Aorta (tissue), 5 donors: Measurements from ENCODE around the gene MFSD11. TPM values are rescaled to one million over a fixed set of nuclear protein-coding genes. Genes with fewer than 3 reads are reported as not detected.

Experiments used
- ATAC-seq: fragments of 200-7000 bp; cut with Tn5 transposase; one replicate; pipeline ENCODE4 v1.9.1; 2022; ENCODE audit warnings: moderate library complexity; ENCODE audit not compliant: low FRiP score
- DNase-seq, 2 donors: peaks; one replicate each; pipeline ENCODE4 v3.0.0-alpha.2; 2020
- H3K27ac ChIP-seq, 2 donors: one replicate each; pipeline ENCODE4 v1.5.1; 2013; ENCODE audit warnings: low read length in 2 of 2, mild to moderate bottlenecking in 2 of 2, moderate library complexity in 2 of 2, control low read depth in 1 of 2, inconsistent platforms in 1 of 2, low read depth in 1 of 2
- H3K27me3 ChIP-seq, 2 donors: one replicate each; pipeline ENCODE4 v1.6.1; 2013; ENCODE audit warnings: control low read depth in 1 of 2, low read length in 1 of 2, mild to moderate bottlenecking in 1 of 2, moderate library complexity in 1 of 2; ENCODE audit not compliant: insufficient read depth in 2 of 2, control insufficient read depth in 1 of 2
- H3K36me3 ChIP-seq, 2 donors: one replicate each; pipeline ENCODE4 v1.6.1; 2013; ENCODE audit warnings: control low read depth in 1 of 2, low read length in 1 of 2, mild to moderate bottlenecking in 1 of 2; ENCODE audit not compliant: insufficient read depth in 2 of 2, control insufficient read depth in 1 of 2
- H3K4me1 ChIP-seq, 2 donors: one replicate each; pipeline ENCODE4 v1.6.1; 2013; ENCODE audit warnings: low read length in 2 of 2, control low read depth in 1 of 2, mild to moderate bottlenecking in 1 of 2, moderate library complexity in 1 of 2; ENCODE audit not compliant: insufficient read depth in 2 of 2, control insufficient read depth in 1 of 2
- H3K4me3 ChIP-seq, 2 donors: one replicate each; pipeline ENCODE4 v1.5.1; 2013; ENCODE audit warnings: low read length in 2 of 2, control low read depth in 1 of 2, mild to moderate bottlenecking in 1 of 2
- H3K9me3 ChIP-seq: one replicate; pipeline ENCODE4 v1.6.1; 2013; ENCODE audit warnings: mild to moderate bottlenecking, low read length; ENCODE audit not compliant: control insufficient read depth
- WGBS, 2 donors: extraction: QIAGEN DNeasy Blood & Tissue Kit; methylation state at CpG; one replicate each; pipeline ENCODE4 v1.1.7; 2013; 5-methylcytosine and 5-hydroxymethylcytosine counted together
- intact Hi-C, 2 donors: fragments of 100-400 bp; cut with DNase I; formaldehyde crosslinking; loops; one replicate each; pipeline versions ENCODE4 v1.14.2 to v1.15.0; 2022
- microRNA-seq, 2 donors: library from miRNA; unstranded; fragments of <30 nt; microRNA quantifications; one replicate each; pipeline ENCODE4 v1.2.0, GENCODE V29; 2020
- polyA plus RNA-seq, 2 donors: library from polyadenylated mRNA; stranded (reverse); fragments of 200-250 nt; gene quantifications; one replicate each; pipeline ENCODE4 v1.2.3, GENCODE V29; 2013
- total RNA-seq, 2 donors: library from RNA; stranded (reverse); fragmentation: NEBNext Ultra II Directional; extraction: Animal tissue kit (Norgen Biotek cat#: 25700); gene quantifications; one replicate each; pipeline ENCODE4 v1.2.1, GENCODE V29; 2021
- donor health status: healthy with polysubstance abuse.
- donor health status: Bipolar disorder and iron deficiency.
- donor health status: DM: no; HTN: no; CAD: no.
- donor health status: DM: no; HTN: no; CAD: no.
- donor health status: DM: yes; HTN: yes; CAD: no.

Gene MFSD11
- total and polyA plus RNA-seq, 4 donors: 6.8 to 38.2 (median 22.2) TPM

GRCh38 chr17:76820561-76820960, 82.6 kb downstream of the MFSD11 start:
- H3K4me1 ChIP-seq: no peaks in the 10 kb centered on the region
- H3K27me3 ChIP-seq: no peaks in the 10 kb centered on the region
- no peaks in the 10 kb centered on the region for H3K9me3 ChIP-seq
- intact Hi-C loops: no loop called here
- H3K4me3 ChIP-seq: no peak overlapping the region
- ATAC-seq (no peak), DNase-seq (no peak)
- no peaks in the 10 kb centered on the region for H3K36me3 ChIP-seq
- no peak overlapping the region for H3K27ac ChIP-seq
- WGBS, 2 donors: 55 to 56% methylated on average over 4 of the region's 4 CpGs

GRCh38 chr17:76822184-76822778, 84.4 kb downstream of the MFSD11 start:
- 67 to 70% methylated on average over 7 of the region's 7 CpGs for WGBS, 2 donors
- Histone ChIP-seq H3K36me3 (no peaks in the 10 kb centered on the region), H3K4me3 (no peak overlapping the region), H3K4me1 (no peaks in the 10 kb centered on the region), H3K27me3 (no peaks in the 10 kb centered on the region), H3K9me3 (no peaks in the 10 kb centered on the region), H3K27ac (no peak overlapping the region)
- DNase-seq (no peak), ATAC-seq (no peak)
- intact Hi-C loops: no loop called here

GRCh38 chr17:76824093-76824492, 86.2 kb downstream of the MFSD11 start:
- intact Hi-C loops: no loop called here
- no peaks in the 10 kb centered on the region for H3K4me1 ChIP-seq
- no peak for DNase-seq
- no peaks in the 10 kb centered on the region for H3K9me3 ChIP-seq
- H3K27me3 ChIP-seq: no peaks in the 10 kb centered on the region
- WGBS, 2 donors: 79 to 82% methylated on average over 12 of the region's 12 CpGs
- H3K27ac ChIP-seq: no peak overlapping the region
- no peak for ATAC-seq
- H3K36me3 ChIP-seq: no peaks in the 10 kb centered on the region
- H3K4me3 ChIP-seq: no peak overlapping the region

- Histone ChIP-seq H3K4me1 (no peaks in the 10 kb centered on the region), H3K27me3 (no peaks in the 10 kb centered on the region), H3K4me3 (no peak overlapping the region), H3K27ac (no peak overlapping the region), H3K9me3 (no peaks in the 10 kb centered on the region), H3K36me3 (no peaks in the 10 kb centered on the region)
- 67 to 71% methylated on average over 24 of the region's 24 CpGs for WGBS, 2 donors
- ATAC-seq (no peak), DNase-seq (no peak)
- intact Hi-C loops: no loop called here
Measured at GRCh38 chr17:76826330-76827068, 88.6 kb downstream of the MFSD11 start.

GRCh38 chr17:76827736-76828135, 89.8 kb downstream of the MFSD11 start:
- no peak for DNase-seq
- no peaks in the 10 kb centered on the region for H3K4me1 ChIP-seq
- intact Hi-C loops: no loop called here
- H3K4me3 ChIP-seq: no peak overlapping the region
- H3K27me3 ChIP-seq: no peaks in the 10 kb centered on the region
- 79 to 82% methylated on average over 11 to 14 of the region's 14 CpGs for WGBS, 2 donors
- no peaks in the 10 kb centered on the region for H3K36me3 ChIP-seq
- no peak overlapping the region for H3K27ac ChIP-seq
- no peak for ATAC-seq
- no peaks in the 10 kb centered on the region for H3K9me3 ChIP-seq

Small RNA genes within 50 kb of the gene (microRNA-seq; reads per million reads assigned to microRNA genes)
- gene MIR636: 1.2 to 2.0 reads per million in 2 donors

Other genes with a start within 250 kb of the MFSD11 start
- 10 to 100 TPM; 30.9 to 45.0 TPM for gene RHBDF2, start 236.7 kb upstream of the MFSD11 start, total RNA-seq
- gene RHBDF2, start 236.7 kb upstream of the MFSD11 start, polyA plus RNA-seq: 10 to 100 TPM in 1 of 2 donors, 1 to 10 TPM in 1; 2.6 to 11.0 TPM
- 10 to 100 TPM; 22.4 to 26.6 TPM for gene CYGB, start 200.4 kb upstream of the MFSD11 start, total RNA-seq
- gene CYGB, start 200.4 kb upstream of the MFSD11 start, polyA plus RNA-seq: 1 to 10 TPM in 1 of 2 donors, under 1 TPM in 1; 0.95 to 2.1 TPM
- 1 to 10 TPM; 1.2 to 8.6 TPM for gene PRCD, start 198.1 kb upstream of the MFSD11 start, total RNA-seq
- not detected for gene PRCD, start 198.1 kb upstream of the MFSD11 start, polyA plus RNA-seq
- gene ST6GALNAC2, start 152.3 kb upstream of the MFSD11 start, total RNA-seq: 1 to 10 TPM; 2.5 to 7.6 TPM
- gene ST6GALNAC2, start 152.3 kb upstream of the MFSD11 start, polyA plus RNA-seq: 1 to 10 TPM in 1 of 2 donors, not detected in 1; 2.0 TPM
- 1 to 10 TPM; 1.1 to 2.3 TPM for gene ST6GALNAC1, start 94.4 kb upstream of the MFSD11 start, total RNA-seq
- gene ST6GALNAC1, start 94.4 kb upstream of the MFSD11 start, polyA plus RNA-seq: 1 to 10 TPM; 1.6 to 9.4 TPM
- 100 to 1,000 TPM; 256 to 262 TPM for gene MXRA7, start 27.2 kb upstream of the MFSD11 start, total RNA-seq
- 100 to 1,000 TPM; 357 to 465 TPM for gene MXRA7, start 27.2 kb upstream of the MFSD11 start, polyA plus RNA-seq
- 10 to 100 TPM; 36.5 to 55.4 TPM for gene JMJD6, start 11.5 kb upstream of the MFSD11 start, total RNA-seq
- 10 to 100 TPM; 29.3 to 82.5 TPM for gene JMJD6, start 11.5 kb upstream of the MFSD11 start, polyA plus RNA-seq
- gene METTL23, start 11.3 kb upstream of the MFSD11 start, total RNA-seq: 10 to 100 TPM; 26.8 to 27.9 TPM
- 10 to 100 TPM; 28.5 to 37.5 TPM for gene METTL23, start 11.3 kb upstream of the MFSD11 start, polyA plus RNA-seq
- gene SRSF2, start 788 bp upstream of the MFSD11 start, total RNA-seq: 100 to 1,000 TPM; 133 to 134 TPM
- 100 to 1,000 TPM in 1 of 2 donors, 10 to 100 TPM in 1; 64.4 to 152 TPM for gene SRSF2, start 788 bp upstream of the MFSD11 start, polyA plus RNA-seq
- under 1 TPM; 0.51 to 0.55 TPM for gene MGAT5B, start 130.3 kb downstream of the MFSD11 start, total RNA-seq
- not detected for gene MGAT5B, start 130.3 kb downstream of the MFSD11 start, polyA plus RNA-seq